ENCODE results near the gene CGB1.
A peak's percentile ranks its signal among the peaks of the same experiment; 100 is the strongest.
"Not testable (repeated sequence)": the region's sequence is repeated elsewhere in the genome, so short reads cannot be mapped to it uniquely, and the experiment has no call there.

Gene CGB1

DNA sequence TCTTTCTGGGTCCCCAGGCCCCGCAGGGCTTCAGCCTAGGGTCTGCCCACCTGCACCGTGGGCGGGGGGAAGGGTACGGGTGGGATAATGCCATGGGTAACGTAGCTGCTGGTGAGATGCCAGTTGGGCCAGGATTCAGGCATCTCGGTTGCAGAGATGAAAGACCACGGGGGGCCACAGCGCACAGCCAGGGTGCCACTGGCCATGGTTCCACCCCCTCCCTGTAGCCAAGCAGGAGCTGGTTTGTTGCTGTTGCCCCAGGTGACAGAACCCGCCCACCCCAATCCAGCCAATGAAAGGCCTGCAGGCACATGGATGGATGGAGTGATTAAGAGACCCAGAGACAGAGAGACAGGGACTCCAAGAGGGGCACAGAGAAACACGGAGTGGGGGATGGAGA, 21.9 kb upstream of the CGB1 start:
- DNase-seq (ENCODE audit: low read depth in 3 of 3) = peak in 1 of 3 experiments; percentile 35

DNA sequence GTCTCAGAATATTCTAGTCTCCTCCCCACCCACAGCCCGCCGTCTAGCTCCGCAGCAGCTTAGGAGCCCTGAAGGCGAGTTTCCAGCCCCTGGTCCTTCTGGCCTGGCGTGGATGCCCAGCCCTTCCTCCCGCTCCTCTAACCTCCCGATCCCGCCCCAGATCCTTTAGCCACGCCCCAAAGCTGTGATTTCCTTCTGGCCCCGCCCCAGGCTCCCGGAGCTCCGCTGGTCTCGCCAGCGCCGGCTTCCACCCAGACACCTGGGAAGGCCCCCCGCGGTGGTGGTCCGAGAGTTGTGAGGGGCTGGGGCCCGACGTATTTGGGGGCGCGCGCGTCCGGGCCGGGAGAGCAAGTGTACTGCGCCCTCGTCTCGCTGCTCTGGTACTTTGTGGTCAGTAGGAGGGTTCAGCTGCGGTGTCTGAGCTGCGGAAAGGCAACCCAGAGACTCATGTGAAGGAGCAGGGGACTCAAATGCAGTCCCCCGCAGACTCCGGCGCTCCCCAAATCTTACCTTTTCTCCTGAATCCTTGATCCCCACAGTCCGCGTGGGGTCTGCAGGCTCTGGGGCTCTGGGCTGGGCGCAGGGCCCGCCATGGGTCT, 21.0 kb upstream of the CGB1 start, which contains the start of gene CGB7:
Gene CGB7 (minus strand): TSS at position 114 of the 599 bp plus-strand sequence. CDS start 2,374 bp downstream, outside the sequence.
- peak in 1 of 3 experiments; percentile 42 for DNase-seq (ENCODE audit: low read depth in 3 of 3)

- DNase-seq (ENCODE audit: low read depth in 3 of 3) = not testable (repeated sequence)
These were observed 20.4 kb upstream of the CGB1 start for GRCh38 chr19:49056902-49057596.

DNA sequence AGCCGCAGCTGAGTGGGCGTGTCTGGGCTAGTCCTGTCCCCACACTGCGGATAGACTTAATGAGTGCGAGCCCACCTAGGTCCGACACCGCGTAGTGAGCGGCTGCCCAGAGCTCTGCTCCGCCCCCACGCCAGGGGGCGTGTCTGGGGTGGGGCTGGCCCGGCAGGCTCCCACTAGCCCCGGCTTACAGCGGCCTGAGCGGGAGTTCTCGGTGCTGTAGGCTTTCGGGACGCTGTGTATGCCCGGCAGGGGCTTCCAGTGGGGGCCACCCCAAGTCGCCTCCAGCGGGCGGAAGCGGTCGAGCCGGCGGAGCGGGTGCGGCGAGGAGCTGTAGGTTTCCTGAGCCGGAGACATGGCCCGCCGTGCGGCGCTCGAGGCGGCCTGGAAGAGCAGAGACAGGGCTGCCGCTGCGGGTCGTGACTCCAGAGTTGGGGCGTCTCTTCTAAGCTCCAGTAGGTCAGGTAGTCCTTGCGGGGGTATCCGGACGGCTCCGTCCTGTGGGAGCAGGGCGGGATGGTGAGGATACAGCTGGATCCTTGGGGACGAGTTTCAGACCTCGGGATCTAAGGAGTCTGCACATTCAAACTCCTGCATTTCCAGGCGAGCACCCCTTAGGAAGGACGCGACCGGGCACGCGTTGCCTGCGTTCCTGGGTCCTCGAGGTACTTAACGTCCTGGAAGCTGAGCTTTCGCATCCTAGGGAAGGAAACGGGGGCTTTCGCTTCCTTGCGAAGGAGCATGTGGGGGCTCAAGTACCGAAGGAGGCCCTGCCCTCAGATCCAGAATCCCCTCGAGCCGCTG, 19.6 kb upstream of the CGB1 start:
- peak; percentile 28 to 49 (median 35) for DNase-seq (ENCODE audit: low read depth in 3 of 3)

- DNase-seq (ENCODE audit: low read depth in 3 of 3) = not testable (repeated sequence)
These were observed 13.8 kb upstream of the CGB1 start for GRCh38 chr19:49050376-49051033.

DNA sequence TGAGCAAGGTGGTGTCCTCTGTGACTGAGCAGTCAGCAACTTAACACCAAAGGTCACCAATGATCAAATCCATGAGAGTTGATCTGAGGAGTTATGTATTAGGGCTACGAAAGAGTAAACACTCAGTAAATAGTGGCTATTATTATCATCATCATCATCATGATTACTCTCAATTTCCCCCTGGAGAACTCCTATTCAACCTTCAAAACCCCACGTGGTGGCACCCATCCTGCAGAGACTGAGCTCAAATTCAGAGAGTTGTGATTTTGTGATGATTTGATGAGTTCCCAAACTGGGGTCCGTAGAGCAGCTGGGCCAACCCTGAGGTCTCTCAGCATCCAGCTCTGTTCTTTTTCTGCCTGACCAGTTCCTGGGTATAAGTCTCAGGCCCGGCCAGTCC, 13.1 kb upstream of the CGB1 start:
- not testable (repeated sequence) for DNase-seq (ENCODE audit: low read depth in 3 of 3)

- not testable (repeated sequence) for DNase-seq (ENCODE audit: low read depth in 3 of 3)
These were observed 12.3 kb upstream of the CGB1 start, which contains the start of gene CGB8 for GRCh38 chr19:49049011-49049410. CGB8 (minus strand) TSS chr19:49049111; CDS start chr19:49048739, 372 bp downstream.

- DNase-seq (ENCODE audit: low read depth in 3 of 3) = not testable (repeated sequence)
These were observed 6.9 kb upstream of the CGB1 start, which contains the start of gene CGB5 for GRCh38 chr19:49043548-49043947. CGB5 (plus strand) TSS chr19:49043848; CDS start chr19:49044210, 362 bp downstream.

- DNase-seq (ENCODE audit: low read depth in 3 of 3) = not testable (repeated sequence)
These were observed 6.0 kb upstream of the CGB1 start for GRCh38 chr19:49042666-49043065.

DNA sequence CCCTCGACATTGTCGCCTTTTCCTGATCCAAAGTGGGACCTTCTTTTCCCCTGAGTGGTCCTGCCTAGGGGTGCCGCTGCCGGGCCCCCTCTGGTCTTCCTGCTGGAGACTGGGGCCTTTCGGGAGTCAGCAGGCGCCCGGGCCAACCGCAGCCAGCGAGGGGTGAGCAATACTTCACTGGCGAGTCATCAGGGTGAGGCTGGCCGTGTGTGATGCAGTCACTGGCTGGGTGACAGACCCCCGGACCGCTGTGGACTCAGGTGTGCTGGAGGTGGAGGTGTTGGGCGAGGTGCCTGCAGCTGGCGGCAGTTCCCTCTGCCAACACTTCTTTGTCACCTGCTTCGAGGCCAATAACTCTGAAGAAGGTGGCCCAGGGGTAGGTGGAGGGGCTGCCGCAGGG, 5.5 kb upstream of the CGB1 start:
- no peak for DNase-seq (ENCODE audit: low read depth in 3 of 3)

- DNase-seq (ENCODE audit: low read depth in 3 of 3) = not testable (repeated sequence)
These were observed 3.0 kb upstream of the CGB1 start for GRCh38 chr19:49039736-49040135.

- DNase-seq (ENCODE audit: low read depth in 3 of 3) = not testable (repeated sequence)
These were observed 2.0 kb upstream of the CGB1 start for GRCh38 chr19:49038557-49039276.

GRCh38 chr19:49038111-49038510, 1.4 kb upstream of the CGB1 start:
- not testable (repeated sequence) for DNase-seq (ENCODE audit: low read depth in 3 of 3)

DNA sequence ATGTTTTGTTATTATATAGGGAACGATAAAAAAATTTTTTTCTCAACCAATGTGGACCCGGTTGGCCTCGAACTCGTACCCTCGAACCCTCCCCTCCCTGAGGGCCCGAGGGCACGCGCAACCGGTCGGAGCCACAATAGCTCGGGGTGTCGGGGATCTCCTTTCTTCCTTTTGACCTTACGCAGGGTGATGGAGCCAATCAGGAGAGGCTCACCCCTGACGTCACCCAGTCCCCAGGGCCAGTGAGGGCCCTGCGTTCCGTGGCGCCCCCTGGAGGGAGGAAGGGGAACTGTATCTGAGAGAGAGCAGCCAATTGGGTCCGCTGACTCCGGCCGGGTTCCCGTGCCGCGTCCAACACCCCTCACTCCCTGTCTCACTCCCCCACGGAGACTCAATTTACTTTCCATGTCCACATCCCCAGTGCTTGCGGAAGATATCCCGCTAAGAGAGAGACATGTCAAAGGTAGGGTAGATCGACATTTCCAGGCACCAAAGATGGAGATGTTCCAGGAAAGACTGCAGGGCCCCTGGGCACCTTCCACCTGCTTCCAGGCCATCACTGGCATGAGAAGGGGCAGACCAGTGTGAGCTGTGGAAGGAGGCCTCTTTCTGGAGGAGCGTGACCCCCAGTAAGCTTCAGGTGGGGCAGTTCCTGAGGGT, 4.9 kb downstream of the CGB1 start, which contains the start of gene CGB2:
Gene CGB2 (plus strand): TSS at position 249 of the 660 bp plus-strand sequence. CDS start 206 bp downstream, at position 455.
- peak in 2 of 3 experiments; percentile 27 to 77 for DNase-seq (ENCODE audit: low read depth in 3 of 3)

GRCh38 chr19:49030323-49030722, 6.4 kb downstream of the CGB1 start:
- DNase-seq (ENCODE audit: low read depth in 3 of 3) = not testable (repeated sequence)

DNA sequence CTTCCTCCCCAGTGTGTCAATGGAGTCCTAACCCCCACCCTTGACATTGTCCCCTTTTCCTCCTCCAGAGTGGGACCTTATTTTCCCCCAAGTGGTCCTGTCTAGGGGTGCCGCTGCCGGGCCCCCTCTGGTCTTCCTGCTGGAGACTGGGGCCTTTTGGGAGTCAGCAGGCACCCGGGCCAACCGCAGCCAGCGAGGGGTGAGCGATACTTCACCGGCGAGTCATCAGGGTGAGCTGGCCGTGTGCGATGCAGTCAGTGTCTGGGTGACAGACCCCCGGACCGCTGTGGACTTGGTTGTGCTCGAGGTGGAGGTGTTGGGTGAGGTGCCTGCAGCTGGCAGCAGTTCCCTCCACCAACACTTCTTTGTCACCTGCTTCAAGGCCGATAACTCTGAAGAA, 6.9 kb downstream of the CGB1 start:
- not testable (repeated sequence) for DNase-seq (ENCODE audit: low read depth in 3 of 3)

GRCh38 chr19:49028686-49029085, 8.0 kb downstream of the CGB1 start:
- not testable (repeated sequence) for DNase-seq (ENCODE audit: low read depth in 3 of 3)

DNA sequence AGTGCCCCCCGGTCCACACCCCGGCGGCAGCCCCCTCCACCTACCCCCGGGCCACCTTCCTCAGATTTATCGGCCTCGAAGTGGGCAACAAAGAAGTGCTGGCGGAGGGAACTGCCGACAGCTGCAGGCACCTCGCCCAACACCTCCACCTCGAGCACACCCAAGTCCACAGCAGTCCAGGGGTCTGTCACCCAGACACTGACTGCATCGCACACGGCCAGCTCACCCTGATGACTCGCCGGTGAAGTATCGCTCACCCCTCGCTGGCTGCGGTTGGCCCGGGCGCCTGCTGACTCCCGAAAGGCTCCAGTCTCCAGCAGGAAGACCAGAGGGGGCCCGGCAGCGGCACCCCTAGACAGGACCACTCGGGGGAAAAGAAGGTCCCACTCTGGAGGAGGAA, 11.1 kb downstream of the CGB1 start:
- not testable (repeated sequence) for DNase-seq (ENCODE audit: low read depth in 3 of 3)

DNA sequence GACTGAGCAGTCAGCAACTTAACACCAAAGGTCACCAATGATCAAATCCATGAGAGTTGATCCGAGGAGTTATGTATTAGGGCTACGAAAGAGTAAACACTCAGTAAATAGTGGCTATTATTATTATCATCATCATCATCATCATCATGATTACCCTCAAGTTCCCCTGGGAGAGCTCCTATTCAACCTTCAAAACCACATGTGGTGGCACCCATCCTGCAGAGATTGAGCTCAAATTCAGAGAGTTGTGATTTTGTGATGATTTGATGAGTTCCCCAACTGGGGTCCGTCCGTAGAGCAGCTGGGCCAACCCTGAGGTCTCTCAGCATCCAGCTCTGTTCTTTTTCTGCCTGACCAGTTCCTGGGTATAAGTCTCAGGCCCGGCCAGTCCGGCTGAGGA, 11.6 kb downstream of the CGB1 start:
- not testable (repeated sequence) for DNase-seq (ENCODE audit: low read depth in 3 of 3)

DNA sequence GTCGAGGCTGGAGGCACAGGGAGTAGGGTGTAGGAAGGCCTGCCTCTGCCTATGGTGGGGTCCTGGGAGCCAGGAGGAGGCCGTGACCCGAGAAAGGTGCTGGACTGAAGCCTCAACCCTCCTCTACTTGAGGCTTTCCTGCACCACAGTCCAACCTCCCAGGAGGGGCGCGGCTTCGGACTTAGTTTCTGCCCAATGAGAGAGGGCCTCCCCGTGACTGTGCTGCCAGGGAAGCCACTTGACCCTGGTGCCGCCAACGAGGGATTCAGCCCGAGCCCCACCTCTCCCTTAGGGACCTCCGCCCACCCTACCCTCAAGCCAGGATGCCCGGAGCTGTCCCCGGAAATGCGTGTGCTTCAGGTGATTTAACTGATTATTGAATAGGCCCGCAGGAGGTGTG, 12.5 kb downstream of the CGB1 start, which contains the start of gene CGB3:
Gene CGB3 (minus strand): TSS at position 101 of the 400 bp plus-strand sequence. CDS start 362 bp downstream, outside the sequence.
- not testable (repeated sequence) for DNase-seq (ENCODE audit: low read depth in 3 of 3)
